GM10266 (cell line): ENCODE results near the gene CHURC1.

Source experiments
- DNase-seq: peaks from one replicate; pipeline ENCODE4 v3.0.0; 2012; ENCODE audit errors: extremely low spot score
- CTCF ChIP-seq: IDR thresholded peaks from 2 replicates; pipeline ENCODE4 v1.5.1; 2012; ENCODE audit warnings: mild to moderate bottlenecking, low read depth; ENCODE audit not compliant: control insufficient read depth, insufficient read depth; ENCODE audit errors: missing control alignments

Gene CHURC1

GRCh38 chr14:64880221-64881121 is 33.8 kb upstream of the CHURC1 start:
- peak; percentile 69 for DNase-seq
- TF ChIP-seq CTCF: no peak

DNA sequence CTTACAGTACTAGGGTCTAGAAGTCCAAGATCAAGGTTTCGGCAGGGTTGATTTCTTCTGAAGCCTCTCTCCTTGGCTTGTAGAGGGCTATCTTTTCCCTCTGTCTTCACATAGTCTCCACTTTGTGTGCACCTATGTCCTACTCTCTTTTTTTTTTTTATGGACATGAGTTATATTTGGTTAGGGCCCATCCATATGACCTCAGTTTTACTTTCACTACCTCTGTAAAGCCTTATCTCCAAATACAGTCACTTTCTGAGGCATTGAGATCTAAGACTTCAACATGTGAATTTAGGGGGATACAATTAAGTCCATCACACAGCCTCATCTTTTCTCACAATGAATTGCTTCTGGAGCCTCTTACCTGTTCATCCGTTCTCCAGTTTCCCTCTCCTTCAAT is 28.7 kb upstream of the CHURC1 start:
- no peak for TF ChIP-seq CTCF
- DNase-seq: no peak

DNA sequence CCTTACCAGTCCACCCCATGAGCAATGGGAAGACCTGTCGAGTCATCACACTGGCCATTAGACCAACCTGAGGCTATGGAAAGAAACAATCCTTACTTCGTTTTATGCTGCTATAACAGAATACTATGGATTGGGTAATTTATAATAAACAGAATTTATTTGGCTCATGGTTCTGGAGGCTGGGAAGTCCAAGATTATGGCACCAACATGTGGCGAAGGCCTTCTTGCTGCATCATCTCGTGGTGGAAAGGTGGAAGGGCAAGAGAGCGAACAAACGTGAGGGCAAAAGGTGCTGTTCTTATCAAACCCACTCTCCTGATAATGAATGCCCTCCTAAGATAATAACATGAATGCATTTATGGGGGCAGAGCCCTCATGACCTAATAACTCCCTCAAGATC is 24.9 kb upstream of the CHURC1 start:
- TF ChIP-seq CTCF: no peak
- no peak for DNase-seq

DNA sequence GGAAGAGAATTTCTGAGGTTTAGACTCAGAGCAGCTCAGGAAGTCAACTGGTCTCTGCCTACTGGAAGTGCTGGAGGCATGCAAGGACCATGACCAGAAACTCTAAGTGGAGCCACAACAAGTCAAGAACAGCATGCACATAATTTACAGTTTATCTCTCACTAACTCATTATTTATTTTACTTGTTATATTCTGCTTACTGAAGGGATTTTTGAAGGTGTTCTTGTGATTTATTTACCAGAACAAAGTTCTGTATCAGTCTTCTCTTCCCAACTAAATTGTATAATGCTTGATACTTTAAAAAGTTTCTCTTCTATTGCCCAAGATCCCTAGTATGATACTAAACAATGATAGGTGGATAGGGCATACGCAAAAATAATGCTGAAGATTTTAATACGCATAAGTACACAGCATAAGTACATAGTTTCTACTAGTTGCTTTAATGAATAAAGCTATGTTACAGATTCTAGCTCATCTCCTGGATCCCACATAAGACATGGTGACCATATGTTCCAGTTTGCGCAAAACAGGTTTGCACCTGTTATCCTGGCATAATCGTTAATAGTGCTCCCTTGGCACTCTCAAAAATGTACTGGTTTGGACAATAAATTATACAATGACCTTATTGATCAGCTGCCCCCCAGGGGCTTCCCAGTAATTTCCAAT is 22.9 kb upstream of the CHURC1 start:
- no peak for DNase-seq
- TF ChIP-seq CTCF: no peak

GRCh38 chr14:64891839-64892375 is 22.3 kb upstream of the CHURC1 start:
- DNase-seq: peak; percentile 66
- peak; percentile 70 for TF ChIP-seq CTCF

DNA sequence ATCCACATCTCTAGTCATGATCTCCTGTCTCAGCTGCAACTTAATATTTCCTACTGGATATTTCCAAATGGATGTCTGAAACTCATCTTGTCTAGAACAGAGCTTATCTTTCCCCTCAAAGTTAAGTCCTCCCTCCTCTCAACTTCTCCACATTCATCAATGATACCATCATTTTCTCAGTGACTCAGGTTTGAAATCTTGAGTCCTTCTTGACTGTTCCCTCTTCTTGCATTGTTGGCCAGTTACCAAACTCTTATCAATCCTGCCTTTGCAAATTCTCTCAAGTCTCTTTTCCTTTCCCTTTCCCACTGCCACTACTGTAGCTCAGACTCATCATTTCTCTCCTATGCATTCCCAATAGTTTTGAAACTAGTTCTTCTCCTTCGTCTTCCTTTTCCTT is 14.3 kb upstream of the CHURC1 start:
- no peak for DNase-seq
- no peak for TF ChIP-seq CTCF

- no peak for TF ChIP-seq CTCF
- DNase-seq: no peak
Observed at GRCh38 chr14:64906022-64906421, 8.2 kb upstream of the CHURC1 start.
